Activated CD4-positive, alpha-beta T cell treated with anti-CD3 and anti-CD28 coated beads, Interleukin-2, amount 10 ng/mL, durations not matched to agents 7 days and 5 days (primary cell): ENCODE measurements around the gene HTR3B. TPM values are rescaled to one million over a fixed set of nuclear protein-coding genes. Genes with fewer than 3 reads are reported as not detected.

Experiments
- CTCF ChIA-PET: fragments of 350-600 bp; sonication (Branson Sonifier 250); formaldehyde crosslinking; loops from one replicate; lab custom pipeline; 2021; ENCODE audit warnings: antibody characterized with exemption; lab: Charles Lee
- POLR2A ChIA-PET: fragments of 350-600 bp; sonication (Branson Sonifier 250); formaldehyde crosslinking; loops from one replicate; lab custom pipeline; 2021; ENCODE audit warnings: antibody characterized with exemption; lab: Charles Lee
- DNase-seq: peaks from one replicate; pipeline ENCODE4 v3.0.0-alpha.2; 2020
- H3K27ac Mint-ChIP-seq: one replicate; pipeline ENCODE4 v1.8.0; 2021; ENCODE audit warnings: mild to moderate bottlenecking, moderate library complexity, mixed read lengths
- H3K27me3 Mint-ChIP-seq: one replicate; pipeline ENCODE4 v1.8.0; 2021; ENCODE audit warnings: mixed read lengths
- H3K36me3 Mint-ChIP-seq: one replicate; pipeline ENCODE4 v1.8.0; 2021; ENCODE audit warnings: low read depth, mixed read lengths
- H3K4me1 Mint-ChIP-seq: one replicate; pipeline ENCODE4 v1.8.0; 2021; ENCODE audit warnings: mixed read lengths
- H3K4me3 Mint-ChIP-seq: one replicate; pipeline ENCODE4 v1.8.0; 2021; ENCODE audit warnings: mild to moderate bottlenecking, moderate library complexity, mixed read lengths
- H3K9me3 Mint-ChIP-seq: one replicate; pipeline ENCODE4 v1.8.0; 2021; ENCODE audit warnings: mixed read lengths
- total RNA-seq, 2 experiments: library from RNA; stranded (reverse); gene quantifications; one replicate each; pipeline ENCODE4 v1.2.3, GENCODE V29; 2021

The HTR3B gene
- not detected for total RNA-seq

GRCh38 chr11:113904379-113905101, at the start of gene HTR3B:
TSS of gene HTR3B (plus strand) at chr11:113904796. CDS start at chr11:113904934, 138 bp downstream.
- ChIA-PET CTCF (interaction anchor here (1.1 kb wide), 1 partner anchor 8 kb away, joined by 3 read pairs; no protein-coding TSS in a partner anchor), POLR2A (no interaction called here)
- no peak within 1 kb of the TSS for H3K27ac Mint-ChIP-seq
- H3K4me1 Mint-ChIP-seq, result no peaks in the 10 kb centered on the region
- DNase-seq, result no peak
- H3K27me3 Mint-ChIP-seq, result peaks cover 30% of the 10 kb centered on the region
- no peak within 1 kb of the TSS for H3K4me3 Mint-ChIP-seq
- no peaks in the 10 kb centered on the region for H3K9me3 Mint-ChIP-seq
- H3K36me3 Mint-ChIP-seq, result no peaks in the 10 kb centered on the region

- POLR2A ChIA-PET, result no interaction called here
Observed at GRCh38 chr11:113855803-113856202, 48.8 kb upstream of the HTR3B start.

GRCh38 chr11:113856966-113857759, 47.4 kb upstream of the HTR3B start:
- ChIA-PET POLR2A (interaction anchor here (0.8 kb wide), 1 partner anchor 15 kb away, joined by 3 read pairs; no protein-coding TSS in a partner anchor), CTCF (interaction anchor here (1.2 kb wide), 1 partner anchor 84 kb away, joined by 3 read pairs; the partner anchor contains the start of gene ZW10)
- peaks cover 24% of the 10 kb centered on the region for H3K4me1 Mint-ChIP-seq
- H3K36me3 Mint-ChIP-seq, result peaks cover 9% of the 10 kb centered on the region
- DNase-seq, result no peak
- H3K27me3 Mint-ChIP-seq, result no peaks in the 10 kb centered on the region
- H3K27ac Mint-ChIP-seq, result no peak overlapping the region
- no peak overlapping the region for H3K4me3 Mint-ChIP-seq
- H3K9me3 Mint-ChIP-seq, result no peaks in the 10 kb centered on the region

More at GRCh38 chr11:113855803-113856202, 48.8 kb upstream of the HTR3B start:
- H3K4me1 Mint-ChIP-seq, result peaks cover 16% of the 10 kb centered on the region
- CTCF ChIA-PET, result interaction anchor here (0.9 kb wide), 1 partner anchor 9 kb away, joined by 3 read pairs; no protein-coding TSS in a partner anchor
- H3K27me3 Mint-ChIP-seq, result no peaks in the 10 kb centered on the region
- H3K9me3 Mint-ChIP-seq, result no peaks in the 10 kb centered on the region
- DNase-seq, result no peak
- H3K27ac Mint-ChIP-seq, result no peak overlapping the region
- no peak overlapping the region for H3K4me3 Mint-ChIP-seq
- H3K36me3 Mint-ChIP-seq, result peaks cover 18% of the 10 kb centered on the region

- Mint-ChIP-seq H3K9me3 (no peaks in the 10 kb centered on the region), H3K4me1 (peaks cover 30% of the 10 kb centered on the region), H3K36me3 (peaks cover 9% of the 10 kb centered on the region), H3K27ac (peak overlapping the region; percentile 78), H3K27me3 (no peaks in the 10 kb centered on the region), H3K4me3 (no peak overlapping the region)
- peak; percentile 22 for DNase-seq
- ChIA-PET POLR2A (interaction anchor here (0.6 kb wide), 1 partner anchor 119 kb away, joined by 4 read pairs; no protein-coding TSS in a partner anchor), CTCF (interaction anchor here (0.7 to 1.8 kb wide), 5 partner anchors 11 to 34 kb away, joined by 3 to 8 read pairs (median 5); partner anchors contain the start of gene USP28)
Observed at GRCh38 chr11:113859665-113860064, 44.9 kb upstream of the HTR3B start.

- Mint-ChIP-seq H3K27me3 (no peaks in the 10 kb centered on the region), H3K4me1 (peaks cover 33% of the 10 kb centered on the region), H3K9me3 (no peaks in the 10 kb centered on the region), H3K36me3 (peaks cover 25% of the 10 kb centered on the region), H3K27ac (peak overlapping the region; percentile 78), H3K4me3 (no peak overlapping the region)
- ChIA-PET POLR2A (no interaction called here), CTCF (interaction anchor here (0.8 to 1.7 kb wide), 2 partner anchors 12 to 31 kb away, joined by 3 to 4 read pairs; no protein-coding TSS in a partner anchor)
- peak; percentile 20 for DNase-seq
Observed at GRCh38 chr11:113862435-113862834, 42.2 kb upstream of the HTR3B start.

- Mint-ChIP-seq H3K4me1 (peaks cover 34% of the 10 kb centered on the region), H3K4me3 (no peak overlapping the region), H3K27ac (no peak overlapping the region), H3K27me3 (no peaks in the 10 kb centered on the region), H3K36me3 (peaks cover 28% of the 10 kb centered on the region), H3K9me3 (no peaks in the 10 kb centered on the region)
- DNase-seq, result no peak
- CTCF ChIA-PET, result interaction anchor here (1.0 to 1.5 kb wide), 3 partner anchors 8 to 23 kb away, joined by 3 read pairs; no protein-coding TSS in a partner anchor
- POLR2A ChIA-PET, result no interaction called here
Observed at GRCh38 chr11:113864410-113864809, 40.2 kb upstream of the HTR3B start.

- POLR2A ChIA-PET, result no interaction called here
- Mint-ChIP-seq H3K27me3 (no peaks in the 10 kb centered on the region), H3K9me3 (no peaks in the 10 kb centered on the region), H3K36me3 (peaks cover 28% of the 10 kb centered on the region), H3K4me3 (no peak overlapping the region), H3K4me1 (peaks cover 24% of the 10 kb centered on the region), H3K27ac (no peak overlapping the region)
- DNase-seq, result no peak
- CTCF ChIA-PET, result no interaction called here
Observed at GRCh38 chr11:113865873-113866272, 38.7 kb upstream of the HTR3B start.

GRCh38 chr11:113867843-113868503, 36.6 kb upstream of the HTR3B start:
- ChIA-PET POLR2A (no interaction called here), CTCF (interaction anchor here (1.5 kb wide), 1 partner anchor 16 kb away, joined by 6 read pairs; no protein-coding TSS in a partner anchor)
- Mint-ChIP-seq H3K4me1 (peaks cover 27% of the 10 kb centered on the region), H3K27me3 (no peaks in the 10 kb centered on the region), H3K9me3 (no peaks in the 10 kb centered on the region), H3K27ac (peak overlapping the region; percentile 32), H3K36me3 (peaks cover 30% of the 10 kb centered on the region), H3K4me3 (no peak overlapping the region)
- no peak for DNase-seq

- peaks cover 27% of the 10 kb centered on the region for H3K36me3 Mint-ChIP-seq
- H3K4me3 Mint-ChIP-seq, result no peak overlapping the region
- H3K27me3 Mint-ChIP-seq, result no peaks in the 10 kb centered on the region
- no peak for DNase-seq
- no peak overlapping the region for H3K27ac Mint-ChIP-seq
- ChIA-PET CTCF (interaction anchor here (0.8 to 3.0 kb wide), 3 partner anchors 12 to 33 kb away, joined by 3 to 8 read pairs (median 3); no protein-coding TSS in a partner anchor), POLR2A (no interaction called here)
- peaks cover 46% of the 10 kb centered on the region for H3K4me1 Mint-ChIP-seq
- H3K9me3 Mint-ChIP-seq, result no peaks in the 10 kb centered on the region
Observed at GRCh38 chr11:113871336-113871735, 33.3 kb upstream of the HTR3B start.

GRCh38 chr11:113873236-113873626, 31.4 kb upstream of the HTR3B start:
- Mint-ChIP-seq H3K27ac (no peak overlapping the region), H3K4me1 (peaks cover 52% of the 10 kb centered on the region), H3K36me3 (peaks cover 16% of the 10 kb centered on the region), H3K9me3 (peaks cover 2% of the 10 kb centered on the region), H3K4me3 (peak overlapping the region; percentile 97), H3K27me3 (no peaks in the 10 kb centered on the region)
- CTCF ChIA-PET, result interaction anchor here (0.7 kb wide), 1 partner anchor 57 kb away, joined by 4 read pairs; no protein-coding TSS in a partner anchor
- DNase-seq, result no peak
- POLR2A ChIA-PET, result no interaction called here

- H3K27ac Mint-ChIP-seq, result peak overlapping the region; percentile 84
- peaks cover 52% of the 10 kb centered on the region for H3K4me1 Mint-ChIP-seq
- H3K4me3 Mint-ChIP-seq, result peak overlapping the region; percentile 97
- DNase-seq, result no peak
- peaks cover 7% of the 10 kb centered on the region for H3K9me3 Mint-ChIP-seq
- peaks cover 16% of the 10 kb centered on the region for H3K36me3 Mint-ChIP-seq
- H3K27me3 Mint-ChIP-seq, result no peaks in the 10 kb centered on the region
- ChIA-PET POLR2A (interaction anchor here (0.7 kb wide), 1 partner anchor 146 kb away, joined by 3 read pairs; no protein-coding TSS in a partner anchor), CTCF (interaction anchor here (0.6 to 1.7 kb wide), 5 partner anchors 11 to 185 kb away, joined by 3 read pairs; no protein-coding TSS in a partner anchor)
Observed at GRCh38 chr11:113874096-113874495, 30.5 kb upstream of the HTR3B start.
